Measurements from ENCODE around the gene PHF10. TPM values are rescaled to one million over a fixed set of nuclear protein-coding genes. Genes with fewer than 3 reads are reported as not detected.
"Not testable (repeated sequence)": the region's sequence is repeated elsewhere in the genome, so short reads cannot be mapped to it uniquely, and the experiment has no call there.

The PHF10 gene
- total RNA-seq (76.1 TPM), polyA plus RNA-seq (44.2 TPM)

- no peaks in the 10 kb centered on the region for H3K4me1 ChIP-seq (ENCODE audit: insufficient read depth)
- DNase-seq (ENCODE audit: extremely low spot score), result no peak
- WGBS, result under 1% methylated on average over 87 of the region's 89 CpGs
Measured at GRCh38 chr6:169724494-169725124, at the start of gene PHF10. Gene PHF10, minus strand, starts transcription at chr6:169724500. Its CDS starts 569 bp downstream, at chr6:169723931.

GRCh38 chr6:169766921-169767736, 42.8 kb upstream of the PHF10 start:
- peaks cover 4% of the 10 kb centered on the region for H3K36me3 ChIP-seq (ENCODE audit: insufficient read depth)
- no peak overlapping the region for H3K4me3 ChIP-seq (ENCODE audit: low read depth, low read length)
- no peaks in the 10 kb centered on the region for H3K4me1 ChIP-seq (ENCODE audit: insufficient read depth)
- DNase-seq (ENCODE audit: extremely low spot score), result no peak
- WGBS, result 95% methylated on average over 13 of the region's 13 CpGs
- no peak overlapping the region for H3K27ac ChIP-seq (ENCODE audit: low read depth)

More at GRCh38 chr6:169724494-169725124, at the start of gene PHF10:
- H3K27ac ChIP-seq (ENCODE audit: low read depth), result peak within 1 kb of the TSS; percentile 99
- no peaks in the 10 kb centered on the region for H3K36me3 ChIP-seq (ENCODE audit: insufficient read depth)
- H3K4me3 ChIP-seq (ENCODE audit: low read depth, low read length), result peak within 1 kb of the TSS; percentile 98

GRCh38 chr6:169766232-169766631, 41.9 kb upstream of the PHF10 start:
- no peak for DNase-seq (ENCODE audit: extremely low spot score)
- H3K27ac ChIP-seq (ENCODE audit: low read depth), result no peak overlapping the region
- peaks cover 4% of the 10 kb centered on the region for H3K36me3 ChIP-seq (ENCODE audit: insufficient read depth)

GRCh38 chr6:169765789-169766188, 41.5 kb upstream of the PHF10 start:
- 88% methylated on average over 5 of the region's 10 CpGs for WGBS
- not testable (repeated sequence) for H3K4me1 ChIP-seq (ENCODE audit: insufficient read depth); H3K27ac ChIP-seq (ENCODE audit: low read depth); DNase-seq (ENCODE audit: extremely low spot score); H3K36me3 ChIP-seq (ENCODE audit: insufficient read depth); H3K4me3 ChIP-seq (ENCODE audit: low read depth, low read length)

More at GRCh38 chr6:169766232-169766631, 41.9 kb upstream of the PHF10 start:
- H3K4me1 ChIP-seq (ENCODE audit: insufficient read depth), result no peaks in the 10 kb centered on the region
- WGBS, result 59% methylated on average over 5 of the region's 5 CpGs
- H3K4me3 ChIP-seq (ENCODE audit: low read depth, low read length), result no peak overlapping the region

- peaks cover 7% of the 10 kb centered on the region for H3K36me3 ChIP-seq (ENCODE audit: insufficient read depth)
- no peak overlapping the region for H3K27ac ChIP-seq (ENCODE audit: low read depth)
- no peak overlapping the region for H3K4me3 ChIP-seq (ENCODE audit: low read depth, low read length)
- WGBS, result 81% methylated on average over 10 of the region's 10 CpGs
- no peaks in the 10 kb centered on the region for H3K4me1 ChIP-seq (ENCODE audit: insufficient read depth)
- no peak for DNase-seq (ENCODE audit: extremely low spot score)
Measured at GRCh38 chr6:169763881-169764280, 39.6 kb upstream of the PHF10 start.

DNA sequence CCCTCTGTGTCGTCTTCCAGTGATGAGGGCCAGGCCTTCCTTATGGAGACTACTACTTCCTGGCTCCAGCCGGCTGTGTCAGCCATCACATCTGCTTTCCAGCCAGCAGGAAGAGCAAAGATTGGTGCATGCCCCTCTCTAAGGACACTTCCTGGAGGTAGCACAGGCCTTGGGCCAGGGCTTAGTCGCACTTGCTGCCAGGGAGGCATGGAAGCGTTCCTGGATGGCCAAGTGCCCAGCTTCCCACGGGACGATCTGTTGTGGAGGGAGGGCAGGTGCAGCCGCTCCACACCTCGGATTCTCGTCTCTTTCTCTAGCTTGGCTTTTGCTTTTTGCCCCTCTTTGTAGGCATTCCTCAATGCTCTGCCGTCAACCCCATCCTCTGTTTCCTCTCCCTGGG, 39.0 kb upstream of the PHF10 start:
- WGBS, result 71% methylated on average over 10 of the region's 10 CpGs
- Histone ChIP-seq H3K4me3 (ENCODE audit: low read depth, low read length) (no peak overlapping the region), H3K4me1 (ENCODE audit: insufficient read depth) (no peaks in the 10 kb centered on the region), H3K27ac (ENCODE audit: low read depth) (no peak overlapping the region), H3K36me3 (ENCODE audit: insufficient read depth) (peaks cover 7% of the 10 kb centered on the region)
- no peak for DNase-seq (ENCODE audit: extremely low spot score)

- no peak for DNase-seq (ENCODE audit: extremely low spot score)
- H3K4me3 ChIP-seq (ENCODE audit: low read depth, low read length), result no peak overlapping the region
- no peaks in the 10 kb centered on the region for H3K4me1 ChIP-seq (ENCODE audit: insufficient read depth)
- WGBS, result 80% methylated on average over 6 of the region's 6 CpGs
- H3K36me3 ChIP-seq (ENCODE audit: insufficient read depth), result peaks cover 6% of the 10 kb centered on the region
- no peak overlapping the region for H3K27ac ChIP-seq (ENCODE audit: low read depth)
Measured at GRCh38 chr6:169755162-169755561, 30.9 kb upstream of the PHF10 start.

DNA sequence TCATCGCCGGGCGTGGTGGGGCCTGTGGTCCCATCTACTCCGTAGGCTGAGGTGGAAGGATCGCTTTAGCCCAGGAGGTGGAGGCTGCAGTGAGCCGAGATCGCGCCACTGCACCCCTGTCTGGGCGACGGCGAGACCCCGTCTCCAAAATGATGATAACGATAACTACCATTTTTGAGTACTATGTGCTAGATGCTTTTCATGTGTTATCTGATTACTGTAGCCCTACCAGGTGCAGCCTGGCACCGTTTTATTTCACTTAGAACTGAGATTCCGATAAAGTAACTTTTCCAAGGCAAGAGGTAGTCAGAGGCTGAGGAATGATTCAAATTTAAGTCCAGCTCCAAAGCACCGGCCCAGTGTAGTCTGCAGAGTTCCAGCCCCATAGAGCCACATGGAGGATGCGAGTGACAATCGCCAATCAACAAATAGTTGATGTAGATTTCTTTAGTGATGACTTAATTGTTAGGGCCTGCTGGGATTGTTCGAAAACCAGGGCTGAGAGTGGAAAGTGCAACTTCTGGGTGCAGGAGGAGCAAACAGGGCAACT, 27.8 kb upstream of the PHF10 start:
- DNase-seq (ENCODE audit: extremely low spot score), result peak; percentile 20
- Histone ChIP-seq H3K36me3 (ENCODE audit: insufficient read depth) (peaks cover 3% of the 10 kb centered on the region), H3K4me3 (ENCODE audit: low read depth, low read length) (peak overlapping the region; percentile 76), H3K27ac (ENCODE audit: low read depth) (peak overlapping the region; percentile 91), H3K4me1 (ENCODE audit: insufficient read depth) (no peaks in the 10 kb centered on the region)
- 6% methylated on average over 19 of the region's 19 CpGs for WGBS

- Histone ChIP-seq H3K27ac (ENCODE audit: low read depth) (peak within 1 kb of the TSS; percentile 91), H3K36me3 (ENCODE audit: insufficient read depth) (no peaks in the 10 kb centered on the region), H3K4me3 (ENCODE audit: low read depth, low read length) (peak within 1 kb of the TSS; percentile 76), H3K4me1 (ENCODE audit: insufficient read depth) (no peaks in the 10 kb centered on the region)
- under 1% methylated on average over 90 of the region's 90 CpGs for WGBS
- DNase-seq (ENCODE audit: extremely low spot score), result peak; percentile 82
Measured at GRCh38 chr6:169751242-169752073, 27.2 kb upstream of the PHF10 start, which contains the start of the genes DYNLT2 and ERMARD. Gene DYNLT2, minus strand, starts transcription at chr6:169751572. Its CDS starts 114 bp downstream, at chr6:169751458. Gene ERMARD, plus strand, starts transcription at chr6:169751622. Its CDS starts 36 bp downstream, at chr6:169751658.

DNA sequence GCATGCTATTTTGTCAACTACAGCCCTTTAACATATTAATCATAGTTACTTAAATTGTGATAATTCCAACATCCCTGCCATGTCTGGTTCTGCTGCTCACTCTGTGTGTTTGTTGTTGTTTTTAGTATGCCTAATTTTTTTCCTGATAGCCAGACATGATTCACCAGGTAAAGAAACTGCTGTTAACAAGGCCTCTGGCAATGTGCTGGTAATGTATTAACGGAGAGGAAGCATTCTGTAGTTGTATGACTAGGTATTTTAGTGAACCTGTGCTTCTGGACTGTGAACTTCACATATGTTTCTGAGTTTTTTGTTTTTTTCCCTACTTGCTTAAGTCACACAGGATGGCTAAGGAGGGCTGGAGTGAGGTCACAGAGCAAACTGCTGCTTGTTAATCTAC, 22.3 kb upstream of the PHF10 start:
- Histone ChIP-seq H3K4me3 (ENCODE audit: low read depth, low read length) (no peak overlapping the region), H3K36me3 (ENCODE audit: insufficient read depth) (no peaks in the 10 kb centered on the region), H3K4me1 (ENCODE audit: insufficient read depth) (no peaks in the 10 kb centered on the region), H3K27ac (ENCODE audit: low read depth) (no peak overlapping the region)
- 91% methylated on average over 1 of the region's 1 CpG for WGBS
- no peak for DNase-seq (ENCODE audit: extremely low spot score)

DNA sequence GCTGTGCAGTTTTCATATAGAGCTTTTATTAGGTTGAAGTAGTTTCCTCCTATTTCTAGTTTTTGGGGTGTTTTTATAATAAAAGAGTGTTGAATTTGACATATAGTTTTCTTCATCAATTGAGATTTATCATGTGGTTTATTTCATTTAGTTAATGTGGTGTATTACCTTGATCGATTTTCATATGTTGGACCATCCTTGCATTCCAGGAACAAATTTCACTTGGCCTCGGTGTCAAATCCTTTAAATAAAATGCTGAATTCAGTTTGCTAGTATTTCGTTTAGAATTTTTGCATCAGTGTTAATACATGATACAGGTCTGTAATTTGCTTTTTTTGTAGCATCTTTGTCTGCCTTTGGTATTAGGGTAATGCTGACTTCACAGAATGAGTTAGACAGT, 21.1 kb upstream of the PHF10 start:
- no peak for DNase-seq (ENCODE audit: extremely low spot score)
- H3K4me1 ChIP-seq (ENCODE audit: insufficient read depth), result no peaks in the 10 kb centered on the region
- H3K36me3 ChIP-seq (ENCODE audit: insufficient read depth), result no peaks in the 10 kb centered on the region
- WGBS, result 82% methylated on average over 3 of the region's 3 CpGs
- H3K4me3 ChIP-seq (ENCODE audit: low read depth, low read length), result no peak overlapping the region
- H3K27ac ChIP-seq (ENCODE audit: low read depth), result no peak overlapping the region

DNA sequence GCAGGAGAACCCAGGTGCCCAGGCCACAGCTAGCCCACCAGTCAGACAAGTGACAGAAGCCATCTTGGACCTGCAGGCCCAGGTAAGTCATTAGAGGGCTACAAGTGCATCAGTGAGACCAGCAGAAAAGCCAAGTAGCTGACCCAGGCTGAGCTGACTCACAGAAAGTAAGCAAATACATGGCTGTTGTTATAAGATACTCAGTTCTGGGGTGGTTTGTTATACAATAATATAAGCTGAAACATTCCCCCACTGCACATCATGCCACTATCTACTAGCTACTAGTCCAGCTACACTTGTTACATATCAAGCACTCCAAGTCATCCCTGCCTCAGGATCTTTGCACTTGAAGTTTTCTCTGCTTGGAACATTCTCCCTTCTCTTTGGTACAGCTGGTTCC, 17.0 kb upstream of the PHF10 start:
- H3K4me3 ChIP-seq (ENCODE audit: low read depth, low read length), result no peak overlapping the region
- DNase-seq (ENCODE audit: extremely low spot score), result no peak
- H3K27ac ChIP-seq (ENCODE audit: low read depth), result no peak overlapping the region
- H3K4me1 ChIP-seq (ENCODE audit: insufficient read depth), result no peaks in the 10 kb centered on the region
- H3K36me3 ChIP-seq (ENCODE audit: insufficient read depth), result no peaks in the 10 kb centered on the region

GRCh38 chr6:169738976-169739529, 14.8 kb upstream of the PHF10 start:
- Histone ChIP-seq H3K4me3 (ENCODE audit: low read depth, low read length) (no peak overlapping the region), H3K4me1 (ENCODE audit: insufficient read depth) (no peaks in the 10 kb centered on the region), H3K27ac (ENCODE audit: low read depth) (no peak overlapping the region), H3K36me3 (ENCODE audit: insufficient read depth) (no peaks in the 10 kb centered on the region)
- 85% methylated on average over 2 of the region's 2 CpGs for WGBS
- no peak for DNase-seq (ENCODE audit: extremely low spot score)

All from urinary bladder (tissue), 4 donors.